DOHH2 (cell line): ENCODE data around the gene RASA3.

Experiments used
- CTCF ChIP-seq: fragments of 200-600 bp; sonication (generic); IDR thresholded peaks from one replicate; pipeline ENCODE4 v1.5.1; 2014; ENCODE audit warnings: antibody characterized with exemption, mild to moderate bottlenecking, low read depth, low read length; ENCODE audit not compliant: poor library complexity, severe bottlenecking
- EZH2phosphoT487 ChIP-seq: fragments of 200-600 bp; sonication (generic); IDR thresholded peaks from 2 replicates; pipeline ENCODE4 v1.6.1; 2017; ENCODE audit warnings: borderline replicate concordance, mild to moderate bottlenecking, antibody characterized with exemption, low read length, moderate library complexity, mixed read lengths

GRCh38 chr13:113928685-113929627 lies 203.5 kb downstream of the RASA3 start:
- no peak for TF ChIP-seq EZH2phosphoT487
- TF ChIP-seq CTCF, result no peak
